Pancreas (tissue), 10 donors: ENCODE measurements around the gene ILF3. TPM values are rescaled to one million over a fixed set of nuclear protein-coding genes. Genes with fewer than 3 reads are reported as not detected.
A peak's percentile ranks its signal among the peaks of the same experiment; 100 is the strongest.

Experiments
- ATAC-seq, 4 donors: fragments of 200-7000 bp; cut with Tn5 transposase; one replicate each; pipeline versions ENCODE4 v1.8.0 to v1.9.1; 2020; ENCODE audit warnings: mild to moderate bottlenecking in 4 of 4, moderate library complexity in 4 of 4
- DNase-seq, 6 donors: peaks; one replicate each; pipeline ENCODE4 v3.0.0-alpha.2; 2020
- FAIRE-seq: peaks from 2 replicates; lab custom pipeline; 2012; peaks lifted over from hg19 to GRCh38; lab: Jason Lieb, UNC
- H3K27ac ChIP-seq, 4 donors: fragments of 200-600 bp; sonication (generic); 1 replicate in 3 of 4; 2 replicates in 1 of 4; pipeline versions ENCODE4 v1.5.0 to v1.8.0; 2020
- H3K27me3 ChIP-seq, 4 donors: fragments of 200-600 bp; one replicate each; pipeline ENCODE4 v1.8.0; 2021
- H3K36me3 ChIP-seq, 3 donors: fragments of 200-600 bp; sonication (generic) in 1 of 3; one replicate each; pipeline versions ENCODE4 v1.5.0 to v1.8.0; 2020 to 2021
- H3K4me1 ChIP-seq, 3 donors: fragments of 200-600 bp; one replicate each; pipeline ENCODE4 v1.8.0; 2021
- H3K4me3 ChIP-seq, 4 donors: fragments of 200-600 bp; sonication (generic) in 2 of 4; one replicate each; pipeline versions ENCODE4 v1.5.0 to v1.8.0; 2020 to 2021
- H3K9me3 ChIP-seq, 4 donors: fragments of 200-600 bp; one replicate each; pipeline ENCODE4 v1.8.0; 2021
- WGBS, 2 donors: extraction: QIAGEN DNeasy Blood & Tissue Kit; methylation state at CpG; one replicate each; pipeline ENCODE4 v1.1.7; 2013; 5-methylcytosine and 5-hydroxymethylcytosine counted together
- intact Hi-C, 3 donors: fragments of 100-400 bp; cut with DNase I; formaldehyde crosslinking; loops; one replicate each; pipeline versions ENCODE4 v1.11.1 to v1.14.2; 2022
- microRNA-seq, 2 donors: library from miRNA; unstranded; fragments of <30 nt; microRNA quantifications; one replicate each; pipeline versions ENCODE4 to v1.1.0, GENCODE V29; 2019 to 2020
- polyA plus RNA-seq, 2 donors: library from polyadenylated mRNA; stranded (reverse); fragments of 200-250 nt; gene quantifications; one replicate each; pipeline ENCODE4 v1.2.3, GENCODE V29; 2013
- total RNA-seq, 6 donors: library from RNA; stranded (reverse); fragmentation: NEBNext Ultra II Directional in 4 of 6; extraction: Animal tissue kit (Norgen Biotek cat#: 25700) in 4 of 6; gene quantifications; one replicate each; pipeline versions ENCODE4 v1.2.1 to v1.2.4, GENCODE V29; 2021 to 2023
- TF ChIP-seq, protein P1 (sequence below), 4 donors: fragments of 200-600 bp; sonication (generic) in 3 of 4; IDR thresholded peaks; one replicate each; pipeline versions ENCODE4 v1.5.0 to v1.8.0; 2021; ENCODE audit warnings: antibody characterized with exemption in 4 of 4
- donor health status: healthy with polysubstance abuse.
- donor health status: DM: no; HTN: no; CAD: no; lungs with moderate emphysema.
- donor health status: DM: no; HTN: no; CAD: no.
- donor health status: control.
- donor health status: control.
- donor health status: Bipolar disorder and iron deficiency.
- donor health status: DM: yes; HTN: yes; CAD: no.
- donor health status: DM: no; HTN: no; CAD: no.
- donor health status: DM: no; HTN: no; CAD: no.
- donor health status: DM: yes; HTN: yes; CAD: no.

ILF3 gene
- total and polyA plus RNA-seq, 8 donors = 70.5 to 129 (median 109) TPM

DNA sequence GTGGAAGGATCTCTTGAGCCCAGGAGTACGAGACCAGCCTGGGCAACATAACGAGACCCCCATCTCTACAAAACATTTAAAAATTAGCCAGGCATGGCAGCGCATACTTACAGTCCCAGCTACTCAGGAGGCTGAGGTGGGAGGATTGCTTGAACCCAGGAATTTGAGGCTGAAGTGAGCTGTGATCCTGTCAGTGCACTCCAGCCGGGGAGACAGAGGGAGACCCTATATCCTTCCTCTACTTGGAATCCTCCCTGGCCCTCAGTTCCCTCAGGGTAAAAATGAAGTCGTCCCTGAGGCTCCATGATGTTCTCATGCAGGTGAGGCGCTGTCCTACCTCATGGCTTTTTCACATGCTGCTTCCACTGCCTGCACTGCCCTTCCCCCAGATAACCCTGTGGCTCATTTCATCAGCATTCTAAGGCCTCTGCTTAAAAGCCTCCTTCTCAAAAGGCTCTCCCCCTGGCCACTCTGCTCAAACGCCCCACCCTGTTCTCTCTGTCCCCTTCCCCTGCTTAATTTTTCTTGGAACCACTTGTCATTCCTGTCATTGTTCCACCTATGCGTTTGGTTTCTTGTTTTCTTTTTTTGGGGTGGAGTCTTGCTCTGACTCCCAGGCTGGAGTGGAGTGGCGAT lies 82.9 kb downstream of the ILF3 start:
- Histone ChIP-seq H3K4me3 (no peak overlapping the region), H3K4me1 (peaks cover 16 to 20% (median 19%) of the 10 kb centered on the region in 3 donors), H3K27ac (no peak overlapping the region), H3K27me3 (no peaks in the 10 kb centered on the region), H3K9me3 (no peaks in the 10 kb centered on the region), H3K36me3 (no peaks in the 10 kb centered on the region)
- WGBS, 2 donors = 79 to 80% methylated on average over 9 of the region's 9 CpGs
- FAIRE-seq (no peak), ATAC-seq (no peak), DNase-seq (peak in 1 of 6 donors; percentile 6)
- intact Hi-C loops = no loop called here
- TF ChIP-seq, protein P1, sequence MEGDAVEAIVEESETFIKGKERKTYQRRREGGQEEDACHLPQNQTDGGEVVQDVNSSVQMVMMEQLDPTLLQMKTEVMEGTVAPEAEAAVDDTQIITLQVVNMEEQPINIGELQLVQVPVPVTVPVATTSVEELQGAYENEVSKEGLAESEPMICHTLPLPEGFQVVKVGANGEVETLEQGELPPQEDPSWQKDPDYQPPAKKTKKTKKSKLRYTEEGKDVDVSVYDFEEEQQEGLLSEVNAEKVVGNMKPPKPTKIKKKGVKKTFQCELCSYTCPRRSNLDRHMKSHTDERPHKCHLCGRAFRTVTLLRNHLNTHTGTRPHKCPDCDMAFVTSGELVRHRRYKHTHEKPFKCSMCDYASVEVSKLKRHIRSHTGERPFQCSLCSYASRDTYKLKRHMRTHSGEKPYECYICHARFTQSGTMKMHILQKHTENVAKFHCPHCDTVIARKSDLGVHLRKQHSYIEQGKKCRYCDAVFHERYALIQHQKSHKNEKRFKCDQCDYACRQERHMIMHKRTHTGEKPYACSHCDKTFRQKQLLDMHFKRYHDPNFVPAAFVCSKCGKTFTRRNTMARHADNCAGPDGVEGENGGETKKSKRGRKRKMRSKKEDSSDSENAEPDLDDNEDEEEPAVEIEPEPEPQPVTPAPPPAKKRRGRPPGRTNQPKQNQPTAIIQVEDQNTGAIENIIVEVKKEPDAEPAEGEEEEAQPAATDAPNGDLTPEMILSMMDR (IDR thresholded peaks at IDR 0.05) = no peak

DNA sequence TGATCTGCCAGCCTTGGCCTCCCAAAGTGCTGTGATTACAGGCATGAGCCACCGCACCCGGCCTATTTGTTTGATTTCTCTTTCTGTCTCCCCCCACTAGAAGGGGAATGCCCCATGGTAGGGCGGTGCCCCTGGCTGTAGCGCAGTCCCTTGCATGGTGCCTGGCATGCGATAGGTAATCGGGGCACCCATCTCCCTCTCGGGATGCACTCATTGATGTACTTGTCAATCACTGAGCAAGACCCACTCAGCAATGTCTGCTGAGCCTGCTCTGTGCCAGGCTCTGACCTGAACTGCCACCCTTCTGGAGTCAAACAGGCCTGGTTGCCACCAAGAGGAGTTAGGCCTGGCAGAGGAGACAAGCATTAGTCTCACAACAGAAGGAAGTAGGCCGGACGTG lies 83.6 kb downstream of the ILF3 start:
- FAIRE-seq = no peak
- 94 to 96% methylated on average over 9 of the region's 9 CpGs for WGBS, 2 donors
- no peak overlapping the region for H3K27ac ChIP-seq
- H3K9me3 ChIP-seq = no peaks in the 10 kb centered on the region
- H3K4me3 ChIP-seq = no peak overlapping the region
- intact Hi-C loops = no loop called here
- TF ChIP-seq, protein P1 (IDR thresholded peaks at IDR 0.05) = no peak
- ATAC-seq = no peak
- no peaks in the 10 kb centered on the region for H3K36me3 ChIP-seq
- H3K4me1 ChIP-seq = peaks cover 16 to 24% (median 23%) of the 10 kb centered on the region in 3 donors
- DNase-seq = peak in 1 of 6 donors; percentile 22
- H3K27me3 ChIP-seq = no peaks in the 10 kb centered on the region

DNA sequence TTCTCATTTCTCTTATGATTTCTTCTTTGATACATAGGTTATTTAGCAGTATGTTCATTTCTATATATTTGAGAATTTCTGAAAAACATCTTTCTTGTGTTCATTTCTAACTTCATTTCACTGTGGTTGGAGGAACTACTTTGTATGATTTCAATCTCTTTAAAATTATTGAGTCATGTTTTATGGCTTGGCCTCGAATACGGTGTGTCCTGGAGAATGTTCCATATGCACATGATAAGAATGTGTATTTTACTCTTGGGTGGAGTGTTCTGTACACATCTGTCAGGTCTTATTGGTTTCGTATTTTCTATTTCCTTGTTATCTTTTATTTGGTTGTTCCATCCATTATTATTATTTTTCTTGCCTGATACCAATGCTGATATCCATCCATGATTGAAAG lies 86.7 kb downstream of the ILF3 start:
- peak; percentile 74 to 81 (median 78) for ATAC-seq
- WGBS, 2 donors = 30 to 34% methylated on average over 3 of the region's 3 CpGs
- Histone ChIP-seq H3K4me3 (no peak overlapping the region), H3K4me1 (peaks cover 39 to 52% (median 42%) of the 10 kb centered on the region in 3 donors), H3K36me3 (no peaks in the 10 kb centered on the region), H3K27ac (peak overlapping the region in 2 of 4 donors; percentile 2 to 55), H3K27me3 (no peaks in the 10 kb centered on the region), H3K9me3 (no peaks in the 10 kb centered on the region)
- no peak for DNase-seq
- FAIRE-seq = peak; percentile 45
- intact Hi-C loops = no loop called here
- TF ChIP-seq, protein P1 (IDR thresholded peaks at IDR 0.05) = no peak

Small RNA genes lying within 50 kb of the gene (microRNA-seq; reads per million reads assigned to microRNA genes)
- gene MIR638 = 0 reads per million in 2 donors

Other genes with a start within 250 kb of the ILF3 start
- 10 to 100 TPM in 4 of 6 donors, 1 to 10 TPM in 2; 6.6 to 12.6 (median 11.2) TPM for gene PDE4A, start 233.8 kb upstream of the ILF3 start, total RNA-seq
- gene PDE4A, start 233.8 kb upstream of the ILF3 start, polyA plus RNA-seq = 1 to 10 TPM; 5.0 to 8.5 TPM
- 10 to 100 TPM; 25.2 to 36.4 (median 32.3) TPM for gene KEAP1, start 151.0 kb upstream of the ILF3 start, total RNA-seq
- 10 to 100 TPM; 40.9 to 48.6 TPM for gene KEAP1, start 151.0 kb upstream of the ILF3 start, polyA plus RNA-seq
- gene S1PR5, start 136.9 kb upstream of the ILF3 start, total RNA-seq = 1 to 10 TPM in 2 of 6 donors, under 1 TPM in 4; 0.32 to 1.3 (median 0.63) TPM
- gene S1PR5, start 136.9 kb upstream of the ILF3 start, polyA plus RNA-seq = under 1 TPM; 0.21 to 0.38 TPM
- gene ATG4D, start 110.4 kb upstream of the ILF3 start, total RNA-seq = 10 to 100 TPM; 12.9 to 26.9 (median 20.5) TPM
- gene ATG4D, start 110.4 kb upstream of the ILF3 start, polyA plus RNA-seq = 10 to 100 TPM; 35.2 to 62.1 TPM
- 10 to 100 TPM in 4 of 6 donors, 1 to 10 TPM in 2; 8.0 to 15.8 (median 13.5) TPM for gene KRI1, start 88.3 kb upstream of the ILF3 start, total RNA-seq
- 10 to 100 TPM; 34.7 to 41.8 TPM for gene KRI1, start 88.3 kb upstream of the ILF3 start, polyA plus RNA-seq
- 1 to 10 TPM; 1.4 to 3.3 (median 2.1) TPM for gene CDKN2D, start 85.4 kb upstream of the ILF3 start, total RNA-seq
- gene CDKN2D, start 85.4 kb upstream of the ILF3 start, polyA plus RNA-seq = 1 to 10 TPM; 3.8 to 9.1 TPM
- 10 to 100 TPM; 32.2 to 48.6 (median 39.7) TPM for gene AP1M2, start 67.0 kb upstream of the ILF3 start, total RNA-seq
- 10 to 100 TPM; 55.3 to 57.6 TPM for gene AP1M2, start 67.0 kb upstream of the ILF3 start, polyA plus RNA-seq
- gene SLC44A2, start 28.8 kb upstream of the ILF3 start, total RNA-seq = 10 to 100 TPM; 32.7 to 69.0 (median 48.4) TPM
- 10 to 100 TPM; 42.8 to 61.5 TPM for gene SLC44A2, start 28.8 kb upstream of the ILF3 start, polyA plus RNA-seq
- 10 to 100 TPM; 42.5 to 70.7 (median 56.6) TPM for gene QTRT1, start 47.1 kb downstream of the ILF3 start, total RNA-seq
- gene QTRT1, start 47.1 kb downstream of the ILF3 start, polyA plus RNA-seq = 100 to 1,000 TPM; 410 to 432 TPM
- 10 to 100 TPM; 52.5 to 94.8 (median 87.9) TPM for gene DNM2, start 63.7 kb downstream of the ILF3 start, total RNA-seq
- 100 to 1,000 TPM in 1 of 2 donors, 10 to 100 TPM in 1; 88.6 to 115 TPM for gene DNM2, start 63.7 kb downstream of the ILF3 start, polyA plus RNA-seq
- gene TMED1, start 181.9 kb downstream of the ILF3 start, total RNA-seq = 10 to 100 TPM; 13.6 to 22.6 (median 18.7) TPM
- gene TMED1, start 181.9 kb downstream of the ILF3 start, polyA plus RNA-seq = 10 to 100 TPM; 19.3 to 32.3 TPM
- under 1 TPM in 5 of 6 donors, not detected in 1; 0.47 to 1.00 (median 0.75) TPM for gene C19orf38, start 194.1 kb downstream of the ILF3 start, total RNA-seq
- under 1 TPM; 0.31 to 0.99 TPM for gene C19orf38, start 194.1 kb downstream of the ILF3 start, polyA plus RNA-seq
- gene CARM1, start 217.2 kb downstream of the ILF3 start, total RNA-seq = 10 to 100 TPM; 13.0 to 24.7 (median 16.0) TPM
- 10 to 100 TPM; 16.6 to 21.1 TPM for gene CARM1, start 217.2 kb downstream of the ILF3 start, polyA plus RNA-seq